ENCODE measurements around the gene SMAD4. TPM values are rescaled to one million over a fixed set of nuclear protein-coding genes. Genes with fewer than 3 reads are reported as not detected.

The SMAD4 gene
- total and polyA plus RNA-seq, 2 donors (not counting 3 experiments of a cell fraction or from before 2014, with no cell fraction given): 63.5 to 82.8 TPM

GRCh38 chr18:51089691-51090090 lies 59.7 kb downstream of the SMAD4 start:
- no peak overlapping the region for H2AFZ ChIP-seq (ENCODE audit: low read depth, low read length)
- no peak overlapping the region for H3K4me3 ChIP-seq (replicated peaks in 1 of 3; ENCODE audit: insufficient read depth in 1 of 3, low read depth in 1 of 3, low read length in 3 of 3)
- H4K20me1 ChIP-seq (replicated peaks; ENCODE audit: control insufficient read depth, extremely low read depth, insufficient read depth, low read length): no peaks in the 10 kb centered on the region
- dilution Hi-C loops (cut with MboI; ENCODE audit: extremely low pct_ligation_motif_present, low sequenced_read_pairs): no loop called here
- H3K4me1 ChIP-seq (ENCODE audit: control insufficient read depth, extremely low read depth, insufficient read depth, low read length): no peaks in the 10 kb centered on the region
- BruUV-seq (replicated peaks): no TSS peak
- ChIA-PET POLR2A (no interaction called here), CTCF (interaction anchor here (1.5 kb wide), 1 partner anchor 38 kb away, joined by 3 read pairs; no protein-coding TSS in a partner anchor)
- no peak overlapping the region for H3K27ac ChIP-seq (ENCODE audit: insufficient read depth, low read depth, low read length)
- intact Hi-C loops (cut with micrococcal nuclease): no loop called here
- no peak for DNase-seq (ENCODE audit: low read depth, low spot score)
- no peak overlapping the region for H3K4me2 ChIP-seq (ENCODE audit: insufficient read depth, low read length)
- H3K9me1 ChIP-seq (replicated peaks; ENCODE audit: control insufficient read depth, extremely low read depth, insufficient read depth, low read length): no peaks in the 10 kb centered on the region
- no peak overlapping the region for H3K9ac ChIP-seq (replicated peaks; ENCODE audit: extremely low read depth, insufficient read depth, low read length)
- peaks cover 0 to 2% of the 10 kb centered on the region in 2 experiments for H3K36me3 ChIP-seq (ENCODE audit: control insufficient read depth in 2 of 2, extremely low read depth in 1 of 2, insufficient read depth in 2 of 2, low read length in 2 of 2)
- no peaks in the 10 kb centered on the region for H3K27me3 ChIP-seq (ENCODE audit: control insufficient read depth in 2 of 2, insufficient read depth in 2 of 2, low read length in 2 of 2)
- H3K79me2 ChIP-seq (ENCODE audit: control insufficient read depth, insufficient read depth, low read length): no peaks in the 10 kb centered on the region
- TF ChIP-seq MYC (IDR thresholded peaks at IDR 0.05; ENCODE audit: low read depth, low read length) (no peak), MAX (IDR thresholded peaks at IDR 0.05; ENCODE audit: insufficient read depth, insufficient read length) (no peak), POLR2A (IDR thresholded peaks at IDR 0.05; ENCODE audit: low read depth, low read length) (no peak), FOS (IDR thresholded peaks at IDR 0.05; ENCODE audit: borderline replicate concordance, insufficient read depth, low read length) (no peak), CTCF (IDR thresholded peaks at IDR 0.05; ENCODE audit: extremely low read depth in 1 of 2, insufficient read depth in 1 of 2, low read depth in 1 of 2, low read length in 2 of 2) (no peak), POLR2AphosphoS5 (IDR thresholded peaks at IDR 0.05; ENCODE audit: insufficient read depth, low read depth, low read length) (no peak), GATA2 (IDR thresholded peaks at IDR 0.05; ENCODE audit: insufficient read depth, insufficient read length, low read depth, low read length) (no peak), EZH2 (IDR thresholded peaks at IDR 0.05; ENCODE audit: borderline replicate concordance, low read depth, low read length, severe bottlenecking) (no peak), JUN (IDR thresholded peaks at IDR 0.05; ENCODE audit: borderline replicate concordance, insufficient read depth, insufficient read length, low read depth) (no peak)
- H3K9me3 ChIP-seq (replicated peaks; ENCODE audit: control insufficient read depth, insufficient read depth, low read length): no peaks in the 10 kb centered on the region
- FAIRE-seq: no peak
